Coronary artery (tissue), 2 donors: ENCODE data around the gene SIRT5.

Experiments
- DNase-seq: peaks from one replicate; pipeline ENCODE4 v3.0.0-alpha.2; 2017; ENCODE audit warnings: low spot score
- H3K27ac ChIP-seq, 2 donors: fragments of 200-600 bp; sonication (generic); one replicate each; pipeline ENCODE4 v1.5.1; 2016 to 2019
- H3K4me3 ChIP-seq: fragments of 200-600 bp; sonication (generic); 2 replicates; pipeline ENCODE4 v1.5.1; 2016; ENCODE audit warnings: mild to moderate bottlenecking, moderate library complexity
- CTCF ChIP-seq: fragments of 200-600 bp; sonication (generic); IDR thresholded peaks from one replicate; pipeline ENCODE4 v1.5.1; 2019; ENCODE audit warnings: antibody characterized with exemption

SIRT5 gene

GRCh38 chr6:13538600-13538999 is 35.8 kb upstream of the SIRT5 start:
- Histone ChIP-seq H3K4me3 (no peak overlapping the region), H3K27ac (no peak overlapping the region)
- no peak for TF ChIP-seq CTCF
- DNase-seq = no peak

- H3K27ac ChIP-seq = no peak overlapping the region
- no peak overlapping the region for H3K4me3 ChIP-seq
- DNase-seq = no peak
- TF ChIP-seq CTCF = no peak
Measured at GRCh38 chr6:13539572-13539971, 34.8 kb upstream of the SIRT5 start.

GRCh38 chr6:13541496-13541895 is 32.9 kb upstream of the SIRT5 start:
- Histone ChIP-seq H3K4me3 (no peak overlapping the region), H3K27ac (no peak overlapping the region)
- no peak for DNase-seq
- TF ChIP-seq CTCF = no peak

- no peak overlapping the region for H3K4me3 ChIP-seq
- no peak for DNase-seq
- TF ChIP-seq CTCF = no peak
- no peak overlapping the region for H3K27ac ChIP-seq
Measured at GRCh38 chr6:13544454-13545186, 29.8 kb upstream of the SIRT5 start.

- no peak for TF ChIP-seq CTCF
- DNase-seq = no peak
- Histone ChIP-seq H3K27ac (no peak overlapping the region), H3K4me3 (no peak overlapping the region)
Measured at GRCh38 chr6:13545885-13546284, 28.5 kb upstream of the SIRT5 start.

GRCh38 chr6:13548500-13549210 is 25.7 kb upstream of the SIRT5 start:
- no peak for DNase-seq
- no peak overlapping the region for H3K4me3 ChIP-seq
- TF ChIP-seq CTCF = no peak
- H3K27ac ChIP-seq = no peak overlapping the region

- TF ChIP-seq CTCF = no peak
- Histone ChIP-seq H3K4me3 (no peak overlapping the region), H3K27ac (no peak overlapping the region)
- DNase-seq = no peak
Measured at GRCh38 chr6:13550656-13551055, 23.7 kb upstream of the SIRT5 start.
